SKM-1 treated with dmso at 0.1 percent for 144 hours (cell line): ENCODE measurements around the gene NCOA3.

Experiments used
- DNase-seq: peaks from one replicate; lab custom pipeline; 2025; ENCODE audit not compliant: unreplicated experiment; lab: John Stamatoyannopoulos, UW

Gene NCOA3

DNA sequence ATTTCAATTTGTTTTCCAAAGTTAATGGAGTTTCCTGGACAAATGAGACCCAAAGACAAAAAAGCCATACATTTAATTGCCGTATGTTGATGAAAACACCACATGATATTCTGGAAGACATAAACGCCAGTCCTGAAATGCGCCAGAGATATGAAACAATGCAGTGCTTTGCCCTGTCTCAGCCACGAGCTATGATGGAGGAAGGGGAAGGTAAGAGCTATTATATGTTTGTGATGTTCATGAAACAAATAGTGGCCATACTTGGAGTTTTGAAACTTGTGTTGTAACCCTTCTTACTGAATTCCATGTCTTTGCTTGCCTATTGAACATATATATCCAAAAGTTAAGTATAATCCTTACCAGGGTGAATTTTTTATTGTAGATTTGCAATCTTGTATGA lies 125.9 kb downstream of the NCOA3 start:
- DNase-seq: no peak

DNA sequence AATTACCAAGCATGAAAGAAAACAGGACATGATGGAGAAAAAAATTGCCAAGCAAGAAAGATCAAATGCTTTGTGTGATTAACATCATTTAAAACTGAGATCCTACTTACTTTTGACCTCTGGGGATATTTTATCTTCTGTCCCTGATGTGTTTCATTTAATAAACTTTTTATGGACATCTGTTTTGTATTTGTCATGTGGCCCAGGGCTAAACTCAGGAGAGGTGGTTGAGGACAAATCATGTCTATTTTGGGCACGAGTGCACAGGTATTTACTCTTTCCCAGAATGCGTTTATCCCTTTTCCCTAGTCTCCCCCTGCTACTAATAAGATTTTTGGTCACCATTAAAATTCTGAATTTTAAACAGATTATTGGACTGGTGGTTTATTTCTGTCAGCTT lies 128.2 kb downstream of the NCOA3 start:
- no peak for DNase-seq

DNA sequence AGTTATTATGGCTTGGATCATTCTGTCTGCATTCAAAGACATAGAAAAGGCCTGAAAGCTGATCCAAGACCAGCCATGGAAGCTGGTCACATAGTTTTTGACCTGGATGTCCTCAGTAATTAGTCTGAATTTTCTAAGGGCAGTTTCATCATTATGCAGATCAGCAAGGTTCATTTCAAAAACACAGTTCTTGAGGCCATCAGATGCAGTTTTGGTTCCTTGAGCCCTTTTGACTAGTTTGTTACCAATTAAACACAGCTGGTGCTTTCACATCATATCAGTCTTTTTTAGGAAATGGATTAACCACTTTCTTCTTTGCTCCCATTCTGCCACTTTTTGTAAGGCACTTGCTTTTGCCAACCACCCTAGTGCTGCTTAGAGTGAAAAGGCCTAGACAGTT lies 129.4 kb downstream of the NCOA3 start:
- no peak for DNase-seq

DNA sequence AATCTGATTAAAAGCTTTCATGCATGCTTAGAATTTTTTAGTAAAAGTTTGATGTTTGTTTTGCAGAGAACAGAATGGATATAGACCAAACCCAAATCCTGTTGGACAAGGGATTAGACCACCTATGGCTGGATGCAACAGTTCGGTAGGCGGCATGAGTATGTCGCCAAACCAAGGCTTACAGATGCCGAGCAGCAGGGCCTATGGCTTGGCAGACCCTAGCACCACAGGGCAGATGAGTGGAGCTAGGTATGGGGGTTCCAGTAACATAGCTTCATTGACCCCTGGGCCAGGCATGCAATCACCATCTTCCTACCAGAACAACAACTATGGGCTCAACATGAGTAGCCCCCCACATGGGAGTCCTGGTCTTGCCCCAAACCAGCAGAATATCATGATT lies 133.6 kb downstream of the NCOA3 start:
- DNase-seq: no peak

DNA sequence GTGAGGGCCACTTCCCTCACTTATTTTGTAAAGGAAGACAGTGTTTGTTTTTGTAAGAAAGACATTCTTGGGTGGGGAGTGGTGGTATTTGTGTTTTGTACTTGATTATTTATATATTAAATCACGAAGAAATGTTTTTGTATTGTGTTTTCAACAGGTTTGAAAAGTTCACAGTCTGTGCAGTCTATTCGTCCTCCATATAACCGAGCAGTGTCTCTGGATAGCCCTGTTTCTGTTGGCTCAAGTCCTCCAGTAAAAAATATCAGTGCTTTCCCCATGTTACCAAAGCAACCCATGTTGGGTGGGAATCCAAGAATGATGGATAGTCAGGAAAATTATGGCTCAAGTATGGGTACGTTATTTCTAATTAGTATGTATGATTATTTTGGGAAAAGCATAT lies 137.2 kb downstream of the NCOA3 start:
- DNase-seq: no peak

DNA sequence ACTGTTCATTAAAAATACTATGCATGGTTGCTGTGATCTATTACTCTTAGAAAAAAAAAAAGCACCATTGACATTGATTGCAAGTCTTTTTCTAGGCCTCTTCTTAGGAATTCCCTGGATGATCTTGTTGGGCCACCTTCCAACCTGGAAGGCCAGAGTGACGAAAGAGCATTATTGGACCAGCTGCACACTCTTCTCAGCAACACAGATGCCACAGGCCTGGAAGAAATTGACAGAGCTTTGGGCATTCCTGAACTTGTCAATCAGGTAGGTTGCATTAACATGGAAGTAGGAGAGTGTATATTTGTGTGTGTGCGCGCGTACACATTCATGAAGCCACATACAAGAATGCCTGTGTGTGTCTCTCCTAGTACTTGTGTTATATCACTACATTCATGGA lies 140.4 kb downstream of the NCOA3 start:
- DNase-seq: no peak

DNA sequence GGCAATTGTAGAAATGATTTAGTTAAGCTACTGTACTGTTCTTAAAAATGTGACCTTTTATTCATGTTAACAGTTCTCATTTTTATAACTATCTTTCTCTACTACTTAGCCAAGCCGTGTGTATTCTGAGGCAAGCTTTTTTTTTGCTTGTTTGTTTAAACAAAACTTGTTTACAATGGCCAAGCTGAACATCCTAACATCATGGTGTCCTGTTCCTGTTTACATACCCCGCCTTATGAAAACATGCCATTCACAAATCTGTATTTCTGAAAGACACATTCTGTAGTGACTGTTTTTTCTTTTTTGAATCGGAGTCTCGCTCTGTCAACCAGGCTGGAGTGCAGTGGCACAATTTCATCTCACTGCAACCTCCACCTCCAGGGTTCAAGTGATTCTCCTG lies 140.9 kb downstream of the NCOA3 start:
- DNase-seq: no peak

DNA sequence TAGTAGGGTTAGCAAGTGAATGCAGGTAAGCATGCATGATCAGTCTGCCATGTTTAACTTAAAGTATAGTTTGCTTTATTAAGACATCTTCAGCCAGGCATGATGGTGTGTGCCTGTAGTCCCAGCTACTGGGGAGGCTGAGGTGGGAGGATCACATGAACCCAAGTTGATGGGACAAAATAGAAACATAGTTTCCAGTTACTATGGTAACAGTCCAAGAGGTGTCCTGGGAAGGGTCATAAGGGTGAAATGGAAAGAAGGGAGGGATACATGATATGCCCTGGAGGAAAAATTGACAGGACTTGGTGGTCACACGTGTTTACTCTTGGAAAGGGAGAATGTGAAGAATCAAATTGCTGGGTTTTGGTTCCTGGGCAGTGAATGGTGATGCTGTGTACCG lies 143.9 kb downstream of the NCOA3 start:
- no peak for DNase-seq

DNA sequence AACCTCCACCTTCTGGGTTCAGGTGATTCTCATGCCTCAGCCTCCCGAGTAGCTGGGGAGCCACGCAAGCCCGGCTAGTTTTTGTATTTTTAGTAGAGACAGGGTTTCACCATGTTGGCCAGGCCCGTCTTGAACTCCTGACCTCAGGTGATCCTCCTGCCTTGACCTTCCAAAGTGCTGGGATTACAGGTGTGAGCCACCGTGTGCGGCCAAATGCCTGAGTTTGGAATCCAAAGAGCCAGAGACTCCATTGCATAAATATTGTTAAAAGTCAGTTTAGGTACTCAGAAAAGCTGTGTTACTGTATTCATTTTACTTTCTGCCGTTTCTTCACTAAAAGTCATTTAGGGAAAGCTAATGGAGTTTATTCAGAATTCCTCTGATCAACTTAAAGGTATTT lies 146.3 kb downstream of the NCOA3 start:
- no peak for DNase-seq

DNA sequence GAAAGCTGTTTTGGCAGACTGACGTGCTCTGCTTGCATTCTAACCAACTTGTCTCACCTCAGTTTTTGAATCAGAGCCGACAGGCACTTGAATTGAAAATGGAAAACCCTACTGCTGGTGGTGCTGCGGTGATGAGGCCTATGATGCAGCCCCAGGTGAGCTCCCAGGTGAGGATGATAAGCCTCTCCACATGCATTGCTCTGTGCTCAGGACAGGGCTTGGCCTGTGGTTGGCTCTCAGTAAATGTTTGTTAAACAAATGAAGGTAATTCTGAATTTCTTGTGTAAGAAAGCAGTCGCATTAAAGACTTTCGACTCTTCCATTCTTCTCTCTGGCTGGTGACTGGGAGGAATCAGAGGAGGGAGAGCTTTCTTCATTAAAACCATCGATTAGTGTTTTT lies 147.3 kb downstream of the NCOA3 start:
- DNase-seq: no peak

DNA sequence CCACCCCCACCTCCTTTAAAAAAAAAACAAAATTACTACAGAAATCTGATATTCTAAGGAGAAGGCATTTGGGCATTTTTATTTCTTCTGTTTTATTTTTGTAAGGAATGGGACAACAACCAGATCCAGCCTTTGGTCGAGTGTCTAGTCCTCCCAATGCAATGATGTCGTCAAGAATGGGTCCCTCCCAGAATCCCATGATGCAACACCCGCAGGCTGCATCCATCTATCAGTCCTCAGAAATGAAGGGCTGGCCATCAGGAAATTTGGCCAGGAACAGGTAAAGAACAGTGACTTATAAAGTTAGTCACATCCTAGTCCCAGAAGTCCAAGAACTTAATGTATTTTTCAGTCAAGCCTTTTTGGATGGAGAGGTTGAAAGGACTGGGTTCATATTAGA lies 150.6 kb downstream of the NCOA3 start:
- DNase-seq: no peak

DNA sequence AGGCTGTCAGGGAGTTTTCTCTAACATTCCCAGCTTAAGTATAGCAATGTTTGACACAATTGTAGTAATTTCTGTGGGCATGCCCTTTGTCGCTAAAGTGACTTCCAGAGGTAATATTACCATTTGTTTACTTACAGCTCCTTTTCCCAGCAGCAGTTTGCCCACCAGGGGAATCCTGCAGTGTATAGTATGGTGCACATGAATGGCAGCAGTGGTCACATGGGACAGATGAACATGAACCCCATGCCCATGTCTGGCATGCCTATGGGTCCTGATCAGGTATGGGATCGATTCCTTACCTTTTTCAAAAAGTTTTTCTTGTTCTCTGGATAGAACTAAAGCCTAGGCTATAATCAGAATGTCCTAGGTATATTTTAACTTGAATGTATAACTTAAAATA lies 151.1 kb downstream of the NCOA3 start:
- DNase-seq: no peak

DNA sequence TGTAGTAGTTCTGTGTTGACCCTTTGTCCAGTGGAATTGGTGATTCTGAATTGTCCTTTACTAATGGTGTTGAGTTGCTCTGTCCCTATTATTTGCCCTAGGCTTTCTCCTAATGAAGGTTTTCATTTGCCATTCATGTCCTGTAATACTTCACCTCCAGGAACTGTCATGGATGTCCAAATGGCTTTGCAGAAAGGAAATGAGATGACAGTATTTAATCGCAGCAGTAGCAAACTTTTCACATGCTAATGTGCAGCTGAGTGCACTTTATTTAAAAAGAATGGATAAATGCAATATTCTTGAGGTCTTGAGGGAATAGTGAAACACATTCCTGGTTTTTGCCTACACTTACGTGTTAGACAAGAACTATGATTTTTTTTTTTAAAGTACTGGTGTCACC lies 152.2 kb downstream of the NCOA3 start:
- DNase-seq: no peak

DNA sequence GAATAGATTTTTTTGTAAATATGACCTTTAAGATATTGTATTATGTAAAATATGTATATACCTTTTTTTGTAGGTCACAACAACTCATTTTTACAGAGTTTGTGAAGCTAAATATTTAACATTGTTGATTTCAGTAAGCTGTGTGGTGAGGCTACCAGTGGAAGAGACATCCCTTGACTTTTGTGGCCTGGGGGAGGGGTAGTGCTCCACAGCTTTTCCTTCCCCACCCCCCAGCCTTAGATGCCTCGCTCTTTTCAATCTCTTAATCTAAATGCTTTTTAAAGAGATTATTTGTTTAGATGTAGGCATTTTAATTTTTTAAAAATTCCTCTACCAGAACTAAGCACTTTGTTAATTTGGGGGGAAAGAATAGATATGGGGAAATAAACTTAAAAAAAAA lies 152.7 kb downstream of the NCOA3 start:
- DNase-seq: no peak

DNA sequence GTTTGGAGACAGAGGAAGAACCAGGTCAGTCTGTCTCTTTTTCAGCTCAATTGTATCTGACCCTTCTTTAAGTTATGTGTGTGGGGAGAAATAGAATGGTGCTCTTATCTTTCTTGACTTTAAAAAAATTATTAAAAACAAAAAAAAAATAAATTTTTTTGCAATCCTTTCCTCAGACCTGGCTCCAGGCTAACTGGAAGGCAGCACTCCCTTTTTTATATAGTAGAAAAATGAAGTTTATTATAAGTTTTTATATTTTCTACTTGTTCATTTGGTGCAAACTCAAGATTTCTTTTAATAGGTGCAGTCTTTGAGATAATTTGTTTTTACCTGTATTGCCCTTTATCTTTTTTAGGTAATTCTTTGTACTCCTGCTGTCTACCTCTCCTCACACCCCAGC lies 153.9 kb downstream of the NCOA3 start:
- DNase-seq: no peak

DNA sequence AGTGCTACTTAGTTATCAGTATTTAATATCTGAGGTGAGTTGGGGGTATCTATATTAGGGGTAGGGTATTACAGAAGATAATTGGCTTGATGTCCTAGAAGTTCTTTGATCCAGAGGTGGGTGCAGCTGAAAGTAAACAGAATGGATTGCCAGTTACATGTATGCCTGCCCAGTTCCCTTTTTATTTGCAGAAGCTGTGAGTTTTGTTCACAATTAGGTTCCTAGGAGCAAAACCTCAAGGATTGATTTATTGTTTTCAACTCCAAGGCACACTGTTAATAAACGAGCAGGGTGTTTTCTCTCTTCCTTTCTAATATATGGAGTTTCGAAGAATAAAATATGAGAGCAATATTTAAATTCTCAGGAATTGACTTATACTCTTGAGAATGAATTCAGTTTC lies 154.6 kb downstream of the NCOA3 start:
- peak; percentile 72 for DNase-seq

DNA sequence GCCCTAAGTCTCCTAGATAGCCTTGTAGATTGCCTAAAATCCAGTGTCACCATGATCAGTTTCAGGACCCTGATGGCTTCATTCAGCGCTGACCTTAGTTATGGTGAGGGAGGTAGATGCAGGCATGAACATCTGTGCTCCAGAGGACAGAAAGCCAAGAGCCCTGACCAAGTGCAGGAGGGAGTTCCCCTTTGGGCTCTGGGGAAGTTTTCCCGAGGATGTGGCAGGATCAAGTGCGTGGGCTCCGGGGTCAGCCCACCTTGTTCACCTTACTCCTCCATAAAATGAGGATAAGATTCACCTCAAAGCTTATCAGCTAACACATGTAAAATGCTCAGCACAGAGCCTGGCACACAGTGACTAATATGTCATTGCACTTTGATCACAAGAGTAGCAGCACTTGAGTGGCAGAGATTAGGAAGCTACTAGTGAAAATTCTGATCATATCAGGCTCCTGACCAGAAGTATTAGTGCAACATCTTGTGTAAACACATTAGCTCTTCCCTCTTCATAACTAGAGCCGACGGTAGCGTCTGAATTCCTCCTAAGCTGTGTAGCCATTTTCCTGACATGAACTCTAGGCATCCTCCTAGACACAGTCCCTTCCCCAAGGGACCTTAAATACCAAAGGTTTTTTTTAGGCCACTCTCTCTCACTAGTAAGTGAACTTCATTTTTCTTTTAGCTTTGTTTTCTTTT lies 158.4 kb downstream of the NCOA3 start:
- no peak for DNase-seq

DNA sequence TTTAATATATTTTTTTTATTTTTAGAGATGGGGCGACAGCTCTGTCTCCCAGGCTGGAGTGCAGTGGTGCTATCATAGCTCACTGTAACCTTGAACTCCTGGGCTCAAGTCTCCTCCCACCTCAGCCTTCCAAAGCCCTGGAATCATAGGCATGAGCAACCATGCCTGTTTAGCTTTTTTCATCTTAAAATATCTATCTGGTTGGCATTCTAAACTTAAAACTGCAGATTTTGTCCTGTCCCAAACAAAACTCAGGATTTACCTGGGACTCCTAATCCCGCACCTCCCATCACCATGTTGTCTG lies 158.9 kb downstream of the NCOA3 start:
- DNase-seq: no peak

DNA sequence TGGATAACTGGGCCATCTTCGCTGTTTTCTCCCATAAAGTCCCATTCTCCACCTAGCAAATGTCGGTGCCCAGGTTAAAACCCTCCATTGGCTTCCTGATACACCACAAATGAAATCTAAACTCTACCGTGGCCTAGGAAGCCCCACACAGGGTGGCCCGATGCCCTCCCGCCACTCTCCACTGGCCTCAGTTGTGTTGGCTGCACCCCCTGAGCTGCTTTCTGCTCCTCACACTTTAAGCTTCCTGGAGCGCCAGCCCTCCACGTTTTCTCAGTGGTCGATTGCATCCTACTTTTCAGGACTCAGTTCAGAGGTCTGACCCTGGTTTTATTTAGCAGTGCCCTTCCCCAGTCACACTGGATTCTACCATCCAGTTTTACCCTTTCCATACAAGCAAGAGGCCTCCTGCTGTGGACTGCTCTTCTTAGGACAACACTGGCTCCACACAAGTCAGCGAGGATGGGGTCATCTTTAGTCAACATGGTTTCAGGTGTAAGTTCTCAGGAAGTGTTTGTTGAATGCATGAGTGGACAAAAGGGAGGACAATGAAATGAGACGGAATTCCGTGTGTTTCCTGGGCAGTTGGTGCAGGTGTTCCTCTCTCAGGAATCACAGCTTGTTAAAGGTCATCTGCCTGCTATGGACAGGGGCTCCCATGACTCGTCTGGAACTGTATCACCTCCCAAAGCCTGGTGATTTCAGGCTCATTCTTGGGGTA lies 159.5 kb downstream of the NCOA3 start:
- no peak for DNase-seq

DNA sequence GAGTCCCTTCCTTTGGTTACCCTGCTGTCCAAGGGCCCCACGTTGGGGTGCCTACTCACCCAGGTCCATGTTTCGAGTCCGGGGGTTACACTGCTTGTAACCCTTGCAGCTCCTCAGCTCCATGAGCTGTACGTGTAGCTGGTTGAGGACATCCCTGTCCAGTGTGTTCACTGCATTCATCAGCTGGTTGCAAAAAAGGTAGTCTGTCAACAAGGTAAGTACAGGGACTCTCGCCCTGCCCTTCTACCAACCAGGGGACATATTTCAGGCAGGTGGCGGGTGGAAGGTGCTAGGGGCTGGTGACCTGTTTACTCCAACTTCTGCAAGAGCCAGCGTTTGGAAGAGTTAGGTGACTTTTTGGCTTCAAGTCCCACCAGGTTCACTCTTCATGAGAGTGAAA lies 160.0 kb downstream of the NCOA3 start:
- no peak for DNase-seq

DNA sequence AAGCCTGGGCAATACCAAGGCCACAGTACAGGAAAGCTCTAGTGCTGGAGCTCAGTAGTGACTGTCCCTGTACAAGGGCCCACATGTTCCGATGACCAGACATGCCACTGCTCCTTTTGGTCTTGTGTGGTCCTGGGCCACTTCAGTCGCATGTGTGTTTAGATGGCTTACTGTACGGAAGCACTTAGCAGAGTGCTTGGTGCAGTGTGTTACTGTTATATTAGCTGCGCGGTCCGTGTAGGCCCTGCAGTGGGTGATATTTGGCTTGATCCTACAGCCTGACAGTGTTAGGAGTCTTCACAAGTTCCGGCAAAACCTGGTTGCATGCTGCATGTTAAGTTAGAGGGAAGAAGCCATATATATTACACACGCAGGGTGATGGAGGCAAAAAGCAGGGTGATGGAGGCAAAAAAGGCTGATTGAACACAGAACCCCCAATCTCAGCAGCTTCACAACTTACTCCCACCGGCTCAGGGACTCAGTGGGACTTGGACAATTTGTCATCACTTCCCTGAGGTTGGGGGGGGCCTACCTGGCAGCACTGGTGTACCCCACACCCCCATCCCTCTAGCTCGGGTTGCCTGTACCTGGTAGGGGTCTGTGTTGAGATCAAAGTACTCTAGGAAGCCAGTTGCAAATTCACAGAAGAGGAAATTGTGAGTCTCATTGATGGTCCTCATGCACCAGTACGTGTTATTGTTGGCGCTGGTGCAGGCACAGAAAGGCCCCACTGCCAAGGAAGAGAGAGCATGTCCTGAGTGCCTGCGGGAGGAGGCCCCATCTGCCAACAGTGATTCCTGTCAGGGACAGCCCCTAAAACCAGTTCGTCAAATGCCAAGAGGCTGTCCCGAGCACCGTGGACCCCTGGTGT lies 161.0 kb downstream of the NCOA3 start:
- no peak for DNase-seq

DNA sequence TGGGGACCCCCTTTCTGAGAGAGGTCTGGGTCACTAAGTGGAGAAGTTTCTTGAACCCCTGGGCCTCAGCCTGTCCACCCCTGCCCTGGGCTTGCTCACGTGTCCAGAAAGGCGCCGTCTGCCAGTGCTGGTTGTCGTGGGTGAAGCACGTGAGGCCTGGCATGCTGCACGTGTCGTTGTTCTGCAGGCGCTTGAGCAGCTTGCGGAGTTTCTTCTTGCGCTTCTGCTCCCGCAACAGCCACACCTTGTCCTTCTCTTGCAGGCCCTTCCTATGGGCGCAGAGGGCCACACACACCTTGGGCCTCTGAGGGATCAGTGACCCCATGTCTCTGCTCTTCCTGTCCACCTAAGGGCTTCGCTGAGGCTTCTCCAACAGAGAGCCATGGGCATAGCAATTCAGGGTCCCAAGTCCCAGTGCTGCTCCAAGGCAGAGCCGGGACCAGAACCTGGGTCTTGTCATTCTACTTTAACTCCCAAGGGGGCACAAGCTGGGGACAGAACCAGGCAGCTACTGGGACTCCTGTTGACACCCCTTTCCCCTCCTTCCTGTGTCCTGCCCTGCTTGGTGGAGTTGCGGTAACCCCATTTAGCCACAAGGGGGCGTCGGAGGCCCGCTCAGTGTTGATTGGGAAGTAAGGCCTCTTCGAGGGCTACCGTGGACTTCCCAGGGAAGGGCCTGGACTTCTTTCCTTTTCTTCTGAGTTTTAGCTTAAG lies 161.8 kb downstream of the NCOA3 start:
- DNase-seq: peak; percentile 55
